Fibroblast of pulmonary artery (primary cell): ENCODE results near the gene KCNK1.
"Not testable (repeated sequence)": the region's sequence is repeated elsewhere in the genome, so short reads cannot be mapped to it uniquely, and the experiment has no call there.

ENCODE experiments used
- DNase-seq: peaks from one replicate; pipeline ENCODE4 v3.0.0-alpha.2; 2010; ENCODE audit warnings: low read depth
- H3K4me3 ChIP-seq: replicated peaks from 2 replicates; pipeline ENCODE4 v1.5.1; 2011; ENCODE audit warnings: low read depth, mild to moderate bottlenecking, control low read depth, low read length, moderate library complexity
- TF ChIP-seq, protein P1 (sequence below): IDR thresholded peaks from 2 replicates; pipeline ENCODE4 v1.5.1; 2011; ENCODE audit warnings: mild to moderate bottlenecking, control low read depth, low read length, inconsistent platforms; ENCODE audit errors: missing control alignments

The KCNK1 gene

DNA sequence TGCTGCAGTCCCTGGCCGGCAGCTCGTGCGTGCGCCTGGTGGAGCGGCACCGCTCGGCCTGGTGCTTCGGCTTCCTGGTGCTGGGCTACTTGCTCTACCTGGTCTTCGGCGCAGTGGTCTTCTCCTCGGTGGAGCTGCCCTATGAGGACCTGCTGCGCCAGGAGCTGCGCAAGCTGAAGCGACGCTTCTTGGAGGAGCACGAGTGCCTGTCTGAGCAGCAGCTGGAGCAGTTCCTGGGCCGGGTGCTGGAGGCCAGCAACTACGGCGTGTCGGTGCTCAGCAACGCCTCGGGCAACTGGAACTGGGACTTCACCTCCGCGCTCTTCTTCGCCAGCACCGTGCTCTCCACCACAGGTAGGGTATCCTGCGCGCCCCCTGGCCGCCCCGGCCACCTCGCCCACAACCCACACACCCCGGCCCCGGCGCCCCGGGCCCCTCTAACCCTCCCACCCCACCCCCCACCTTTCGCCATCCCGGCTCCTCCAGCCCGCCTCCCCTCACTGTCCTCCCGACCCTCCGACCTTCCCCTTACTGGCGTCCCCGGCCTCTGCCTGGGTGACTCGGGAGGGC is 352 bp downstream of the KCNK1 start:
- DNase-seq: peak; percentile 43
- TF ChIP-seq, protein P1, sequence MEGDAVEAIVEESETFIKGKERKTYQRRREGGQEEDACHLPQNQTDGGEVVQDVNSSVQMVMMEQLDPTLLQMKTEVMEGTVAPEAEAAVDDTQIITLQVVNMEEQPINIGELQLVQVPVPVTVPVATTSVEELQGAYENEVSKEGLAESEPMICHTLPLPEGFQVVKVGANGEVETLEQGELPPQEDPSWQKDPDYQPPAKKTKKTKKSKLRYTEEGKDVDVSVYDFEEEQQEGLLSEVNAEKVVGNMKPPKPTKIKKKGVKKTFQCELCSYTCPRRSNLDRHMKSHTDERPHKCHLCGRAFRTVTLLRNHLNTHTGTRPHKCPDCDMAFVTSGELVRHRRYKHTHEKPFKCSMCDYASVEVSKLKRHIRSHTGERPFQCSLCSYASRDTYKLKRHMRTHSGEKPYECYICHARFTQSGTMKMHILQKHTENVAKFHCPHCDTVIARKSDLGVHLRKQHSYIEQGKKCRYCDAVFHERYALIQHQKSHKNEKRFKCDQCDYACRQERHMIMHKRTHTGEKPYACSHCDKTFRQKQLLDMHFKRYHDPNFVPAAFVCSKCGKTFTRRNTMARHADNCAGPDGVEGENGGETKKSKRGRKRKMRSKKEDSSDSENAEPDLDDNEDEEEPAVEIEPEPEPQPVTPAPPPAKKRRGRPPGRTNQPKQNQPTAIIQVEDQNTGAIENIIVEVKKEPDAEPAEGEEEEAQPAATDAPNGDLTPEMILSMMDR: no peak
- H3K4me3 ChIP-seq: peak overlapping the region; percentile 67

DNA sequence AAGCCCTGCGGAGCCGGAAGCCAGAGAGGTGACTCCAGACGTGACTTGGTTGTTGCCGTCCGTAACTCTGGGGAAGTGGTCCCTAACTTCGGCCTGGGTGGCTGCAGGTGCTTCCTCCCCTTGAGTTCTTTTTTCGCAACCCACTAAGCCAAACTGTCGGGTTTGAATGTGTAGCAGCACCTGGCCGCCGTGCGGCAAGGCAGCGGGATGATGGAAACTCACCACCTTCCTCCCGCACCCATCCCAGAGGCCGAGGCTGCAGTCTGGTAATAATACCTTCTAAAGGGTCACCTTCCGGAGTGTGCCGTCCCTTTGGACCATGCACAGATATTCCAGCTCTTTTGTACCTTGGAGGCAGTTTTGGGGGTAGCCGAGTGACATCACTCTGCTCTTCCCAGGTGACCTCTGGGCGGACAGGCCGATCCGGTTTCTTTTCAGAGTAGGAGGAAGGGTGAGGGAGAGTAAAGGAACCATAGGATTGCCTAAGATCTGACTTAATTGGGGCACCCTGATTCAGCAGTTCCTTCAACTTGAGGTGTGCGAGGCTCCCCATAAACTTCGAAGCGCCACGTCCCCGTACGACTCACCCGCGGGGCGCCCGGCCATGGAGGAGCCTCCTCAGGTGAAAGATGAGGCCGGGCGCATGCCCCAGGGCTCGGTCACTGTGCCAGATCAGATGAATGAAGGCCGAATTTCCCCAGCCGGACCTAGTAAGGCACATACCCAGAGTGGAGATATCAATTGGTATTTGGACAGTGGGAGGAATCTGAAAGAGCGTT is 1.0 kb downstream of the KCNK1 start:
- TF ChIP-seq, protein P1: no peak
- no peak for DNase-seq
- H3K4me3 ChIP-seq: peak overlapping the region; percentile 67

DNA sequence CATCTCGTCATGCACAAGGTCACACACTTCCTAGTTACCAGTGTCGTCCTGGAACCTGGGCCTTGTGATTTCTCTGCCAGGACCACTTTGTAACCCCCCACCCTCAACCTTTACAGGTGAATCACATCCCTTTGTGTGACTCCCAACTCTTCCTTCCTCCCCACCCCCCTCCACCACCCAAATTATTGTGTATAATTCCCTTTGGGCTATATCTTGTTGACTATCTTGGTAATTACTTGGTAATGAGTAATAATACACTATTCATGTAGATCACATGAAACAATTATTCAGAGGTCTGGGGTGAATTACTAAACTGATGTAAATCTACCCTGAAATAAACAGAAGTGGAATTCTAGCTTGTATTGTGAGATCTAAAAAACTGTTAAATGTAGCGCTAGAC is 1.7 kb downstream of the KCNK1 start:
- no peak overlapping the region for H3K4me3 ChIP-seq
- no peak for DNase-seq
- TF ChIP-seq, protein P1: no peak

DNA sequence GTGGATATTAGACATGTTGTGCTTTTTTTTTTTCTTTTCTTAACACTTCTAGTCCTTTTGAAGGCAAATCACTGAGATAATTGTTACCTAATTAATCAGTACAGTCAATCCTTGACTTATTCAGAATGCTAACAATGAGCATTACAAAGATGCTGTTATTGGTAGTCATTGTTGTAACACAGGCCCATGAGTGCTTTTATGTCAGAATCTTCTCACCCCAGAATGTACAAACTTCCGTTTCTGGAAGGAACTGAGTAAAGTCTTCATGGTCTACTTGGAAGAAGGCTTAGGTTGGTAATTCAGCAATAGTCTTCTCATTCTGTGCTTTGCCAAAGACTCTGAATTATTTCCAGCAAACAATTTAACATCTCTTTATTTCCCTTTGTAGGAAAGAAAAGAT is 3.1 kb downstream of the KCNK1 start:
- no peak for DNase-seq
- H3K4me3 ChIP-seq: no peak overlapping the region
- TF ChIP-seq, protein P1: no peak

DNA sequence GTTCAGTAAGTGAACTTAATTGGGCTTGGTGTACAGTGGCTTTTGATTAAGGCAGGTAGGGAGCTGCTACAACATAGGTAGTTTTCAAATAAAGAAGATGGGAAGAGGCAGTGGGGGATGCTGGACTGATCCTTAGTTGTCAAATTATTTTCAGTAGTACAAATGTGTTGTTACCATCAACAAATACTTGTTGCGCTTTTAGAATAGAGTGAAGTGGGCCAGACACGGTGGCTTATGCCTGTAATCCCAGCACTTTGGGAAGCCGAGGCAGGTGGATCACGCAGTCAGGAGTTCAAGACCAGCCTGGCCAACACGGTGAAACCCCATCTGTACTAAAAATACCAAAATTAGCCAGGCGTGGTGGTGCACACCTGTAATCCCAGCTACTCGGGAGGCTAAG is 5.5 kb downstream of the KCNK1 start:
- DNase-seq, H3K4me3 ChIP-seq: not testable (repeated sequence)

DNA sequence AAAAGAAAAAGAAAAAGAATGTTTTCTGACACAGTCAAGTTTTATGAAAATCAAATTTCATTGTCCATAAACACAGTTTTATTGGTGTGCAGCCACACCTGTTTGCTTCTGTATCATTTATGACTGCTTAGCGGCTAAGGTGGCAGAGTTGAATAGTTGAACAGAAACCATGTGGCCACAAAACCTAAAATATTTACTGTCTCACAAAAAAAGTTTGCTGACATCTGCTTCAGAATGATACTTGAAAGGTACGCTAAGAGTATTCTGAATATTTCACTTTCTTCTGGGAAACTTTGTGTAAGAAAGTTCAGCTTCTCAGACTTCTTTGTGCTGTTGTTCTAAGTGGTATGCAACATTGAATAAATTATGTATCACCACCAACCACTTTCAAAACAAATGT is 6.2 kb downstream of the KCNK1 start:
- TF ChIP-seq, protein P1: no peak
- no peak for DNase-seq
- no peak overlapping the region for H3K4me3 ChIP-seq

DNA sequence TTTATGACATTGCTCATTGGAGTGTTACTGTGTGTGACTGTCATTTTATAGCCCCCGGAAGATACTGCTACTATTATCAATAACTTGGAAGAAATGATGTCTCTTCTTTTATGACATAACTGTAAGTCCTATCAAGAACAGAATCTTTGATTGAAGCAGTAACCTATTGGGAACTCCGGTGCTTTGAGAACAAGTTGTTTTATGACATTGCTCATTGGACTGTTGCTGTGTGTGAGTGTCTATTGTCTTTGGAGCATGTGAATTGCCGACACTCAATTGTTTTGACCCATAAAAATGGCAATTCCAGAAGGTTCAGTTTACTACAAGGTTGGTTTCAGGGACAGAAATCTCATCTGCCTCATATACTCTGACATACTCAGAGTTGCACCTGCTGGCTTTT is 8.0 kb downstream of the KCNK1 start:
- TF ChIP-seq, protein P1: no peak
- no peak overlapping the region for H3K4me3 ChIP-seq
- DNase-seq: no peak
